ENCODE measurements around the gene NHLRC4.

GRCh38 chr16:543301-544164, 23.3 kb upstream of the NHLRC4 start:
- TF ChIP-seq EZH2 (IDR thresholded peaks at IDR 0.05; ENCODE audit: low read length, unreplicated experiment) (no peak), CTCF (conservative IDR thresholded peaks at IDR 0.05; ENCODE audit: low read depth, low read length) (no peak)

Data from PC-3 (cell line).